IMR-90 (cell line): ENCODE measurements around the gene IL18BP. TPM values are rescaled to one million over a fixed set of nuclear protein-coding genes. Genes with fewer than 3 reads are reported as not detected.
A peak's percentile ranks its signal among the peaks of the same experiment; 100 is the strongest.

Experiments used
- ATAC-seq: fragments of 200-7000 bp; cut with Tn5 transposase; 2 replicates; pipeline ENCODE4 v1.9.1; 2020; ENCODE audit warnings: low read depth, mild to moderate bottlenecking, moderate library complexity
- BruUV-seq: library from RNA; stranded (reverse); fragments of 400-500 nt; replicated peaks from 2 replicates; lab custom pipeline; 2021; lab: Mats Ljungman, UMichigan
- CTCF ChIA-PET: fragments of 300-600 bp; formaldehyde crosslinking; extraction: SDS; loops from one replicate; lab custom pipeline; 2021; ENCODE audit warnings: antibody characterized with exemption; lab: Yijun Ruan, JAX
- POLR2A ChIA-PET: fragments of 300-600 bp; sonication (Branson Sonifier 250); formaldehyde crosslinking; loops from one replicate; lab custom pipeline; 2022; ENCODE audit warnings: antibody characterized with exemption; ENCODE audit not compliant: unreplicated experiment; lab: Charles Lee
- DNase-seq: peaks from one replicate; pipeline ENCODE4 v3.0.0; 2013
- H2AFZ ChIP-seq: replicated peaks from 2 replicates; pipeline ENCODE3; 2013; ENCODE audit warnings: low read length, mild to moderate bottlenecking; ENCODE audit not compliant: poor library complexity
- H2AK5ac ChIP-seq: 2 replicates; pipeline ENCODE4 v1.6.1; 2013; ENCODE audit warnings: low read depth, low read length, inconsistent platforms
- H2AK9ac ChIP-seq: replicated peaks from 2 replicates; pipeline ENCODE3; 2013; ENCODE audit warnings: mild to moderate bottlenecking, low read depth, low read length, moderate library complexity; ENCODE audit not compliant: poor library complexity
- H2BK120ac ChIP-seq: 2 replicates; pipeline ENCODE4 v1.6.1; 2013; ENCODE audit warnings: low read depth, low read length, inconsistent platforms
- H2BK15ac ChIP-seq: 3 replicates; pipeline ENCODE4 v1.6.1; 2013; ENCODE audit warnings: low read depth, low read length, inconsistent platforms
- H2BK20ac ChIP-seq: 2 replicates; pipeline ENCODE4 v1.6.1; 2013; ENCODE audit warnings: low read depth, mild to moderate bottlenecking, inconsistent platforms, low read length, moderate library complexity
- H2BK5ac ChIP-seq: 2 replicates; pipeline ENCODE4 v1.6.1; 2013; ENCODE audit warnings: mild to moderate bottlenecking, low read depth, low read length, inconsistent platforms; ENCODE audit not compliant: poor library complexity, severe bottlenecking
- H3K14ac ChIP-seq: replicated peaks from 2 replicates; pipeline ENCODE4 v1.6.1; 2013; ENCODE audit warnings: low read depth, low read length, inconsistent platforms
- H3K18ac ChIP-seq: 2 replicates; pipeline ENCODE4 v1.6.1; 2013; ENCODE audit warnings: low read depth, low read length, control low read depth
- H3K23ac ChIP-seq: 2 replicates; pipeline ENCODE4 v1.6.1; 2013; ENCODE audit warnings: low read depth, low read length, inconsistent platforms
- H3K27ac ChIP-seq: 2 replicates; pipeline ENCODE4 v1.5.1; 2013; ENCODE audit warnings: mild to moderate bottlenecking, control low read depth, low read length; ENCODE audit not compliant: insufficient read depth
- H3K27me3 ChIP-seq: 2 replicates; pipeline ENCODE4 v1.6.1; 2013; ENCODE audit warnings: low read length; ENCODE audit not compliant: control insufficient read depth, insufficient read depth
- H3K36me3 ChIP-seq: 2 replicates; pipeline ENCODE4 v1.6.1; 2013; ENCODE audit warnings: low read length, mixed read lengths; ENCODE audit not compliant: control insufficient read depth, insufficient read depth
- H3K4ac ChIP-seq: 2 replicates; pipeline ENCODE4 v1.6.1; 2013; ENCODE audit warnings: low read depth, low read length, inconsistent platforms
- H3K4me1 ChIP-seq: 2 replicates; pipeline ENCODE4 v1.6.1; 2013; ENCODE audit warnings: low read length, mixed read lengths; ENCODE audit not compliant: control insufficient read depth, insufficient read depth
- H3K4me2 ChIP-seq: 2 replicates; pipeline ENCODE4 v1.6.1; 2013; ENCODE audit warnings: low read depth, mild to moderate bottlenecking, control low read depth, low read length, moderate library complexity
- H3K4me3 ChIP-seq: 2 replicates; pipeline ENCODE4 v1.5.1; 2013; ENCODE audit warnings: low read depth, mild to moderate bottlenecking, control low read depth, low read length, moderate library complexity; ENCODE audit not compliant: insufficient read depth
- H3K56ac ChIP-seq: 2 replicates; pipeline ENCODE4 v1.6.1; 2013; ENCODE audit warnings: low read length, inconsistent platforms; ENCODE audit not compliant: insufficient read depth; ENCODE audit errors: extremely low read depth
- H3K79me1 ChIP-seq, 2 experiments: 2 replicates each; pipeline ENCODE4 v1.6.1; 2013; ENCODE audit warnings: low read length in 2 of 2, inconsistent platforms in 1 of 2, low read depth in 1 of 2
- H3K9ac ChIP-seq: 2 replicates; pipeline ENCODE4 v1.6.1; 2013; ENCODE audit warnings: low read depth, low read length, control low read depth
- H3K9me1 ChIP-seq: 2 replicates; pipeline ENCODE4 v1.6.1; 2013; ENCODE audit warnings: low read length, inconsistent platforms; ENCODE audit not compliant: insufficient read depth
- H3K9me3 ChIP-seq: 2 replicates; pipeline ENCODE4 v1.6.1; 2013; ENCODE audit warnings: low read length; ENCODE audit not compliant: control insufficient read depth, insufficient read depth
- H4K20me1 ChIP-seq: 2 replicates; pipeline ENCODE4 v1.6.1; 2013; ENCODE audit warnings: low read length, inconsistent platforms; ENCODE audit not compliant: insufficient read depth
- H4K5ac ChIP-seq: 2 replicates; pipeline ENCODE4 v1.6.1; 2013; ENCODE audit warnings: mild to moderate bottlenecking, low read depth, low read length, control low read depth
- H4K8ac ChIP-seq, 2 experiments: 2 replicates each; pipeline ENCODE4 v1.6.1; 2013; ENCODE audit warnings: low read depth in 2 of 2, low read length in 2 of 2, control low read depth in 1 of 2, inconsistent platforms in 1 of 2
- H4K91ac ChIP-seq: 2 replicates; pipeline ENCODE4 v1.6.1; 2013; ENCODE audit warnings: low read depth, low read length, inconsistent platforms; ENCODE audit not compliant: insufficient read depth
- BHLHE40 ChIP-seq: fragments of 150-350 bp; IDR thresholded peaks from 2 replicates; pipeline ENCODE4 v1.6.1; 2016; ENCODE audit warnings: mild to moderate bottlenecking, low read depth, low read length
- CHD1 ChIP-seq: IDR thresholded peaks from 2 replicates; pipeline ENCODE4 v1.6.1; 2012; ENCODE audit warnings: low read depth, low read length, improper control_type of control experiment
- CTCF ChIP-seq: conservative IDR thresholded peaks from 2 replicates; pipeline ENCODE4 v1.5.1; 2012; ENCODE audit warnings: mild to moderate bottlenecking, low read depth, low read length, improper control_type of control experiment
- FOS ChIP-seq: fragments of 150-350 bp; IDR thresholded peaks from 2 replicates; pipeline ENCODE4 v1.6.1; 2016; ENCODE audit warnings: low read depth, low read length
- POLR2A ChIP-seq: IDR thresholded peaks from 2 replicates; pipeline ENCODE4 v1.6.1; 2012; ENCODE audit warnings: mild to moderate bottlenecking, low read depth, low read length
- RAD21 ChIP-seq: IDR thresholded peaks from 2 replicates; pipeline ENCODE4 v1.6.1; 2012; ENCODE audit warnings: low read length, improper control_type of control experiment
- RFX5 ChIP-seq: IDR thresholded peaks from 2 replicates; pipeline ENCODE4 v1.8.0; 2012; ENCODE audit warnings: low read depth, mild to moderate bottlenecking, low read length, moderate library complexity
- USF2 ChIP-seq: fragments of 150-350 bp; IDR thresholded peaks from 2 replicates; pipeline ENCODE4 v1.6.1; 2017; ENCODE audit warnings: mild to moderate bottlenecking, antibody characterized with exemption, low read length, low read depth
- WGBS, 2 experiments: methylation state at CpG; one replicate each; pipeline versions ENCODE4 v1.1.5 to v1.1.7; 2013; ENCODE audit warnings: missing lambda C conversion rate in 2 of 2; ENCODE audit not compliant: insufficient read length in 1 of 2; ENCODE audit errors: extremely low coverage in 2 of 2; 5-methylcytosine and 5-hydroxymethylcytosine counted together
- dilution Hi-C: fragments of 300-500 bp; cut with HindIII; formaldehyde crosslinking; loops from one replicate; pipeline ENCODE4 v1.14.3; 2018; ENCODE audit warnings: low sequenced_read_pairs; ENCODE audit not compliant: unreplicated experiment
- in situ Hi-C: fragments of 300-500 bp; cut with MboI; formaldehyde crosslinking; loops from 3 replicates; pipeline ENCODE4 v1.14.3; 2019; ENCODE audit warnings: low sequenced_read_pairs, inconsistent platforms, mixed read lengths
- intact Hi-C: fragments of 100-400 bp; cut with micrococcal nuclease; formaldehyde crosslinking; loops from 2 replicates; pipeline ENCODE4 v1.10.0; 2022
- polyA plus RNA-seq, 3 experiments: library from polyadenylated mRNA; depleted of rRNA; stranded (reverse); fragments of >200 nt; gene quantifications; 2 replicates each; pipeline ENCODE4 v1.2.3, GENCODE V29; 2012; ENCODE audit warnings: low replicate concordance in 1 of 3
- total RNA-seq: library from RNA; depleted of rRNA; stranded (reverse); fragments of >200 nt; gene quantifications from 2 replicates; pipeline ENCODE4 v1.2.3, GENCODE V29; 2012
- TF ChIP-seq, protein P1 (sequence below): fragments of 150-350 bp; IDR thresholded peaks from 2 replicates; pipeline ENCODE4 v1.6.1; 2016; ENCODE audit warnings: low read depth, mild to moderate bottlenecking, low read length, moderate library complexity, borderline replicate concordance

Gene IL18BP
- total and polyA plus RNA-seq, 2 of the 4 experiments (the other 2 are of a cell fraction) = 0.90 to 3.2 TPM

GRCh38 chr11:72008728-72009127, 10.0 kb downstream of the IL18BP start:
- no peak overlapping the region for H2BK20ac ChIP-seq
- CTCF ChIA-PET = no interaction called here

More at GRCh38 chr11:72008728-72009127, 10.0 kb downstream of the IL18BP start:
- no peak overlapping the region for H3K9ac ChIP-seq
- no peak for TF ChIP-seq RFX5
- TF ChIP-seq BHLHE40 = no peak
- TF ChIP-seq, protein P1, sequence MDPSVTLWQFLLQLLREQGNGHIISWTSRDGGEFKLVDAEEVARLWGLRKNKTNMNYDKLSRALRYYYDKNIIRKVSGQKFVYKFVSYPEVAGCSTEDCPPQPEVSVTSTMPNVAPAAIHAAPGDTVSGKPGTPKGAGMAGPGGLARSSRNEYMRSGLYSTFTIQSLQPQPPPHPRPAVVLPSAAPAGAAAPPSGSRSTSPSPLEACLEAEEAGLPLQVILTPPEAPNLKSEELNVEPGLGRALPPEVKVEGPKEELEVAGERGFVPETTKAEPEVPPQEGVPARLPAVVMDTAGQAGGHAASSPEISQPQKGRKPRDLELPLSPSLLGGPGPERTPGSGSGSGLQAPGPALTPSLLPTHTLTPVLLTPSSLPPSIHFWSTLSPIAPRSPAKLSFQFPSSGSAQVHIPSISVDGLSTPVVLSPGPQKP = no peak
- no peak for TF ChIP-seq FOS
- TF ChIP-seq RAD21 = no peak
- no peak for TF ChIP-seq CHD1
- TF ChIP-seq CTCF = no peak
- TF ChIP-seq POLR2A = no peak
- TF ChIP-seq USF2 = no peak
- 0 out of 2 replicates have a peak, but pooled peaks cover 5% of the 10 kb centered on the region for H3K9me1 ChIP-seq
- POLR2A ChIA-PET = no interaction called here
- H3K18ac ChIP-seq = no peak overlapping the region
- H4K8ac ChIP-seq = no peak overlapping the region
- H3K4me3 ChIP-seq = no peak overlapping the region
- H2BK15ac ChIP-seq = no peak overlapping the region
- BruUV-seq = TSS peak; percentile 5
- ATAC-seq (no peak), DNase-seq (no peak)
- H3K4me1 ChIP-seq = no peaks in the 10 kb centered on the region
- intact Hi-C loops (no loop called here), dilution Hi-C loops (no loop called here), in situ Hi-C loops (no loop called here)
- H3K36me3 ChIP-seq = peaks cover 96% of the 10 kb centered on the region
- H4K91ac ChIP-seq = no peak overlapping the region
- no peak overlapping the region for H3K14ac ChIP-seq
- H4K5ac ChIP-seq = no peak overlapping the region
- 80% methylated on average over 2 of the region's 7 CpGs; no CpG with 5 or more reads in 1 of the 2 experiments for WGBS, 2 experiments
- no peak overlapping the region for H3K27ac ChIP-seq
- H3K23ac ChIP-seq = no peak overlapping the region
- H2AK9ac ChIP-seq = no peak overlapping the region
- no peak overlapping the region for H2BK5ac ChIP-seq
- H3K79me1 ChIP-seq = peaks cover 27 to 44% of the 10 kb centered on the region in 2 experiments
- H3K56ac ChIP-seq = no peak overlapping the region
- no peaks in the 10 kb centered on the region for H3K27me3 ChIP-seq
- H3K9me3 ChIP-seq = no peaks in the 10 kb centered on the region
- H2BK120ac ChIP-seq = no peak overlapping the region
- no peak overlapping the region for H2AFZ ChIP-seq
- no peak overlapping the region for H2AK5ac ChIP-seq
- H3K4ac ChIP-seq = no peak overlapping the region
- H3K4me2 ChIP-seq = no peak overlapping the region
- H4K20me1 ChIP-seq = peaks cover 35% of the 10 kb centered on the region; the same call in 1 of the 2 replicates
